GM20000 (cell line): ENCODE results near the gene ISYNA1.

Experiments used
- DNase-seq: peaks from one replicate; pipeline ENCODE4 v3.0.0; 2012; ENCODE audit warnings: low spot score
- TF ChIP-seq, protein P1 (sequence below): IDR thresholded peaks from 2 replicates; pipeline ENCODE4 v1.5.1; 2012; ENCODE audit warnings: mild to moderate bottlenecking, control low read depth; ENCODE audit errors: extremely low read depth, missing control alignments

ISYNA1 gene

DNA sequence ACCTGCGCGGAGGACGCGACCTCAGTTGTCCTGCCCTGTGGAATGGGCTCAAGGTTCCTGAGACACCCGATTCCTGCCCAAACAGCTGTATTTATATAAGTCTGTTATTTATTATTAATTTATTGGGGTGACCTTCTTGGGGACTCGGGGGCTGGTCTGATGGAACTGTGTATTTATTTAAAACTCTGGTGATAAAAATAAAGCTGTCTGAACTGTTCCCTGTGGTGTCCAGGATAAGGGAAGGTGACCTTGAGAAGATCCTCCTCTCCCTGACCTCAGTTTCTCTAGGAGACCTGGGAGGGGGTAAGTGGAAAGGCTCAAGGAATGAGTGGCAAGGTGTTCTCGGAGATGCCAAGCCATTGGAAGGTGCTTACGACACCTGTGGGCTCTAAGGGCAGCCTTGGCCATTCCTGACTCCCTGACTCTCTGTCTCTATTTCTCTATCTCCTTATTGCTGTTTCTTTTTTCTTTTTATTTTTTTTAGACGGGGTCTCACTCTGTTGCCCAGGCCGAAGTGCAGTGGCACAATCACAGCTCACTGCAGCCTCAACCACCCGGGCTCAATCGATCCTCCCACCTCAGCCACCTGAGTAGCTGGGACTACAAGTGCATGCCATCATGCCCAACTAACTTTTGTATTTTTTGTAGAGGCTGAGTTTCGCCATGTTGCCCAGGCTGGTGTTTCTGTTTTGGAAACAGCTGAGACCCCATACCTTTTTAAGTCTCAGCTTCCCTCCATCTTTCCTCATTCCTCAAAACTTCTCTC lies 48.8 kb downstream of the ISYNA1 start:
- TF ChIP-seq, protein P1, sequence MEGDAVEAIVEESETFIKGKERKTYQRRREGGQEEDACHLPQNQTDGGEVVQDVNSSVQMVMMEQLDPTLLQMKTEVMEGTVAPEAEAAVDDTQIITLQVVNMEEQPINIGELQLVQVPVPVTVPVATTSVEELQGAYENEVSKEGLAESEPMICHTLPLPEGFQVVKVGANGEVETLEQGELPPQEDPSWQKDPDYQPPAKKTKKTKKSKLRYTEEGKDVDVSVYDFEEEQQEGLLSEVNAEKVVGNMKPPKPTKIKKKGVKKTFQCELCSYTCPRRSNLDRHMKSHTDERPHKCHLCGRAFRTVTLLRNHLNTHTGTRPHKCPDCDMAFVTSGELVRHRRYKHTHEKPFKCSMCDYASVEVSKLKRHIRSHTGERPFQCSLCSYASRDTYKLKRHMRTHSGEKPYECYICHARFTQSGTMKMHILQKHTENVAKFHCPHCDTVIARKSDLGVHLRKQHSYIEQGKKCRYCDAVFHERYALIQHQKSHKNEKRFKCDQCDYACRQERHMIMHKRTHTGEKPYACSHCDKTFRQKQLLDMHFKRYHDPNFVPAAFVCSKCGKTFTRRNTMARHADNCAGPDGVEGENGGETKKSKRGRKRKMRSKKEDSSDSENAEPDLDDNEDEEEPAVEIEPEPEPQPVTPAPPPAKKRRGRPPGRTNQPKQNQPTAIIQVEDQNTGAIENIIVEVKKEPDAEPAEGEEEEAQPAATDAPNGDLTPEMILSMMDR: no peak
- DNase-seq: no peak

DNA sequence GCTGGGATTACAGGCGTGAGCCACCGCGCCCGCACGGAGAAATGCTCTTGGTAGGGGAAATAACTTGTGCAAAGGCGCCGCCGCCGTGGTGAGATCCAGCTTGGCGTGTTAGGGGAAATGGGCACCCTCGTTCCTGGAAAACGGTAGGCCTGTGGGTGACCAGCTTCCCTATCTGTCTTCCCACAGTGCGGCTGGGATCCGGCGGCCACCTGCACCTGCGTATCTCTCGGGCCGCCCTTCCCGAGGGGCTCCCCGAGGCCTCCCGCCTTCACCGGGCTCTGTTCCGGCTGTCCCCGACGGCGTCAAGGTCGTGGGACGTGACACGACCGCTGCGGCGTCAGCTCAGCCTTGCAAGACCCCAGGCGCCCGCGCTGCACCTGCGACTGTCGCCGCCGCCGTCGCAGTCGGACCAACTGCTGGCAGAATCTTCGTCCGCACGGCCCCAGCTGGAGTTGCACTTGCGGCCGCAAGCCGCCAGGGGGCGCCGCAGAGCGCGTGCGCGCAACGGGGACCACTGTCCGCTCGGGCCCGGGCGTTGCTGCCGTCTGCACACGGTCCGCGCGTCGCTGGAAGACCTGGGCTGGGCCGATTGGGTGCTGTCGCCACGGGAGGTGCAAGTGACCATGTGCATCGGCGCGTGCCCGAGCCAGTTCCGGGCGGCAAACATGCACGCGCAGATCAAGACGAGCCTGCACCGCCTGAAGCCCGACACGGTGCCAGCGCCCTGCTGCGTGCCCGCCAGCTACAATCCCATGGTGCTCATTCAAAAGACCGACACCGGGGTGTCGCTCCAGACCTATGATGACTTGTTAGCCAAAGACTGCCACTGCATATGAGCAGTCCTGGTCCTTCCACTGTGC lies 49.6 kb downstream of the ISYNA1 start:
- DNase-seq: peak; percentile 92
- TF ChIP-seq, protein P1: peak; percentile 98

DNA sequence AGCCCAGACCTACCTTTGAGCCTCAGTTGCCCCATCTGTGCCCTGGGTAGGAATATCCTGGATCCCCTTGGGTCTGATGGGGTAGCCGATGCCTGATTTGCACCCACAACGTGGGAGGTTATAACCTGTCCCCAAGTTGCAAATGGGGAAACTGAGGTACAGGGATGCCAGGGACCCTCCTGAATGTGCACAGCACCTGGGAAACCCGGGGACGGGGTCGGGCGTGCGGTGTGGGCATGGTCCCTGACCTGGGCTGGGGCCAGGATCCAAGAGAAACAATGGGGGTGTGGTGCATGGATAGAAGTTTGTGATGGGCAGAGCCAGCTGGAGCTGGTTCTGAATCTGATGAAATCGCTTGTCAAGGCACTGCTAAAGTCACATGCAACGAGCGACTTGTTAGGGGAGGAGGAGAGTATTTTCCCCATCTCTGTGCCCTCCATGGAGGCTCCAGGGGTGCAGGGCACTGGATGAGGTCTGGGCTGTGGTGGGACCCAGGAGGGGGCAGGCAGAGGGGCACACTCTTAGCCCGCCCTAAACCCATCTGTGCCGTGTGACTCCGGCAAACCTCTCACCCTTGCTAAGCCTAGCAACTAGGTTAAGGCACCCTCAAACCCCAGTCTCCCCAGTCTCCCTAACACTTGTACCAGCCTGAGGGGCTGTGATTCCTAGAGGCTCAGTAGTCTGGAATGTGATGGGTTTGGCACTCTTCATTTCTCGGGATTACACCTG lies 51.2 kb downstream of the ISYNA1 start:
- no peak for DNase-seq
- TF ChIP-seq, protein P1: no peak

DNA sequence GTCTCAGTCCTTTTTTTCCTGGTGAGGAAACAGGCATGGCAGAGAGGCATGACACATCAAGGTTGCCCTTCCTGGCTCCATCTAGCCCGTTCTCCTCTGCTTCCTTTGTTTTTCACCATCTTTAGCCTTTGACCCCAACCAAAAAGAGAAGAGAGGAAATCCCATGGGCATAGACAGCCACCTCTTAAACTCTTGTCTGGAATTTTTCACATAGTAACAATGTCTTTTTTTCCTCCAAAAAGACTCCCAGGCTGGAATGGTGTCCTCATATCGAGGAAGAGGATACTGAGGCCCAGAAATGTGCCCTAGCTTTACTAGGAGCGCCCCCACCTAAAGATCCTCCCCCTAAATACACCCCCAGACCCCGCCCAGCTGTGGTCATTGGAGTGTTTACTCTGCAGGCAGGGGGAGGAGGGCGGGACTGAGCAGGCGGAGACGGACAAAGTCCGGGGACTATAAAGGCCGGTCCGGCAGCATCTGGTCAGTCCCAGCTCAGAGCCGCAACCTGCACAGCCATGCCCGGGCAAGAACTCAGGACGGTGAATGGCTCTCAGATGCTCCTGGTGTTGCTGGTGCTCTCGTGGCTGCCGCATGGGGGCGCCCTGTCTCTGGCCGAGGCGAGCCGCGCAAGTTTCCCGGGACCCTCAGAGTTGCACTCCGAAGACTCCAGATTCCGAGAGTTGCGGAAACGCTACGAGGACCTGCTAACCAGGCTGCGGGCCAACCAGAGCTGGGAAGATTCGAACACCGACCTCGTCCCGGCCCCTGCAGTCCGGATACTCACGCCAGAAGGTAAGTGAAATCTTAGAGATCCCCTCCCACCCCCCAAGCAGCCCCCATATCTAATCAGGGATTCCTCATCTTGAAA lies 52.0 kb downstream of the ISYNA1 start, which contains the start of gene GDF15:
Gene GDF15 (plus strand): TSS at position 484 of the 868 bp plus-strand sequence. CDS start 32 bp downstream, at position 516.
- TF ChIP-seq, protein P1: peak; percentile 62
- peak; percentile 70 for DNase-seq

DNA sequence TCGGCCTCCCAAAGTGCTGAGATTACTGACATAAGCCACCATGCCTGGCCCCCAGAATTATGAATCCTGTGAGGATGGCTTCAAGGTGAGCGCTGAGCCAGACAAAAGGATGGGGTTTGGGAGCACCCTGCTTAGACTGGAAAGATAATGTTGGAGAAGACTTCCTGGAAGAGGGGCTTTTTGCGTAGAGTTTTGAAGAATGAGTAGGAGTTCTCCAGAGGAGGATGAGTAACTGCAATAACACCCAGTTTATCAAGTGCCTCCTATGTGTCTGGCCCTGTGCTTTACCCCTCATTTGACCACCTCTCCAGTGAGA lies 52.6 kb downstream of the ISYNA1 start:
- TF ChIP-seq, protein P1: no peak
- no peak for DNase-seq

DNA sequence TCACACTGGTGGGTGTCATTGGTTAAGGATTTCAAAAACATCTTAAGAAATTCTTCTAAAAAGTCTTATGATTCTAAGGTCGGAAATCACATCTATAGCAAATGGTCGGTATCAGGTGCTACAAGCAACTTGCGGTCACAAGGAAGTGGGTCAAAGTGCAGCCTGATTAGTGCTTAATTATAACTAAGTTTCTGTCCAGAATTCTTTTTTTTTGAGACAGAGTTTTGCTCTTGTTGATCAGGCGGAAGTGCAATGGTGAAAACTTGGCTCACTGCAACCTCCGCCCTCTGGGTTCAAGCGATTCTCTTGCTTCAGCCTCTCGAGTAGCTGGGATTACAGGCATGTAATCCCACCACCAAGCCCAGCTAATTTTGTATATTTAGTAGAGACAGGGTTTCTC lies 53.2 kb downstream of the ISYNA1 start:
- TF ChIP-seq, protein P1: no peak
- no peak for DNase-seq
